ENCODE results near the gene MEX3B. TPM values are rescaled to one million over a fixed set of nuclear protein-coding genes. Genes with fewer than 3 reads are reported as not detected.

Gene MEX3B
- total RNA-seq, 1 experiment from 2014 or later: 8.5 TPM

DNA sequence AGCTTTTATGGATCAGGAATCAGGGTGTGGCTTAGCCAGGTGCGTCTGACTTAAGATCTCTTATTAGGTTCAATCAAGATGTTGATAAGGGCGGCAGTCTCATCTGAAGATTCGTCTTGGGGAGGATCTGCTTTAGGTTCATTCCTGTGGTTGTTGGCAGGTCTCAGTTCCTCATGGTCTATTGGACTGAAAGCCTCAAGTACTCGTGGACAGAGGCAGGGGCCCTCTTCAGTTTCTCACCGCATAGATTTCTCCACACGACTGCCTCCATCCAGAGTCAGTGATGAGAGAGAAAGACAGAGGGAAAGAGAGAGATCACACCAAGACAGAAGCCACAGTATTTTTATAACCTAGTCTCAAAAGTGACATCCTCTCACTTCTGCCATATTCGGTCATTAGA is 9.4 kb downstream of the MEX3B start:
- POLR2A ChIA-PET: no interaction called here
- Histone ChIP-seq H3K27me3 (ENCODE audit: control insufficient read depth, insufficient read depth, low read length) (no peaks in the 10 kb centered on the region; the same call in 1 of the 2 replicates), H3K27ac (ENCODE audit: low read length) (no peak overlapping the region), H3K4me3 (ENCODE audit: low read depth in 2 of 2, low read length in 2 of 2) (no peak overlapping the region), H3K9me3 (ENCODE audit: control insufficient read depth, insufficient read depth, low read depth, low read length) (no peaks in the 10 kb centered on the region), H3K36me3 (ENCODE audit: control insufficient read depth, insufficient read depth, low read length) (no peaks in the 10 kb centered on the region), H3K4me1 (ENCODE audit: control insufficient read depth, insufficient read depth, low read length) (peaks cover 3% of the 10 kb centered on the region; the same call in 1 of the 2 replicates)
- no TSS peak for BruUV-seq (replicated peaks)
- in situ Hi-C loops (cut with HindIII; ENCODE audit: low pct_unique_long_range_greater_than_20kb, low sequenced_read_pairs) (no loop called here), intact Hi-C loops (cut with micrococcal nuclease; ENCODE audit: unreplicated experiment) (no loop called here)
- no peak for DNase-seq (ENCODE audit: low read depth, low spot score)
- CTCF ChIA-PET: no interaction called here
- TF ChIP-seq TCF7L2 (IDR thresholded peaks at IDR 0.05; ENCODE audit: low read depth, low read length) (no peak), POLR2AphosphoS5 (IDR thresholded peaks at IDR 0.05; ENCODE audit: low read depth, low read length) (no peak), SIN3A (IDR thresholded peaks at IDR 0.05; ENCODE audit: borderline replicate concordance, insufficient read depth, low read depth, low read length) (no peak)
- TF ChIP-seq, protein P1, sequence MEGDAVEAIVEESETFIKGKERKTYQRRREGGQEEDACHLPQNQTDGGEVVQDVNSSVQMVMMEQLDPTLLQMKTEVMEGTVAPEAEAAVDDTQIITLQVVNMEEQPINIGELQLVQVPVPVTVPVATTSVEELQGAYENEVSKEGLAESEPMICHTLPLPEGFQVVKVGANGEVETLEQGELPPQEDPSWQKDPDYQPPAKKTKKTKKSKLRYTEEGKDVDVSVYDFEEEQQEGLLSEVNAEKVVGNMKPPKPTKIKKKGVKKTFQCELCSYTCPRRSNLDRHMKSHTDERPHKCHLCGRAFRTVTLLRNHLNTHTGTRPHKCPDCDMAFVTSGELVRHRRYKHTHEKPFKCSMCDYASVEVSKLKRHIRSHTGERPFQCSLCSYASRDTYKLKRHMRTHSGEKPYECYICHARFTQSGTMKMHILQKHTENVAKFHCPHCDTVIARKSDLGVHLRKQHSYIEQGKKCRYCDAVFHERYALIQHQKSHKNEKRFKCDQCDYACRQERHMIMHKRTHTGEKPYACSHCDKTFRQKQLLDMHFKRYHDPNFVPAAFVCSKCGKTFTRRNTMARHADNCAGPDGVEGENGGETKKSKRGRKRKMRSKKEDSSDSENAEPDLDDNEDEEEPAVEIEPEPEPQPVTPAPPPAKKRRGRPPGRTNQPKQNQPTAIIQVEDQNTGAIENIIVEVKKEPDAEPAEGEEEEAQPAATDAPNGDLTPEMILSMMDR (IDR thresholded peaks at IDR 0.05): no peak
- TF ChIP-seq, protein P2, sequence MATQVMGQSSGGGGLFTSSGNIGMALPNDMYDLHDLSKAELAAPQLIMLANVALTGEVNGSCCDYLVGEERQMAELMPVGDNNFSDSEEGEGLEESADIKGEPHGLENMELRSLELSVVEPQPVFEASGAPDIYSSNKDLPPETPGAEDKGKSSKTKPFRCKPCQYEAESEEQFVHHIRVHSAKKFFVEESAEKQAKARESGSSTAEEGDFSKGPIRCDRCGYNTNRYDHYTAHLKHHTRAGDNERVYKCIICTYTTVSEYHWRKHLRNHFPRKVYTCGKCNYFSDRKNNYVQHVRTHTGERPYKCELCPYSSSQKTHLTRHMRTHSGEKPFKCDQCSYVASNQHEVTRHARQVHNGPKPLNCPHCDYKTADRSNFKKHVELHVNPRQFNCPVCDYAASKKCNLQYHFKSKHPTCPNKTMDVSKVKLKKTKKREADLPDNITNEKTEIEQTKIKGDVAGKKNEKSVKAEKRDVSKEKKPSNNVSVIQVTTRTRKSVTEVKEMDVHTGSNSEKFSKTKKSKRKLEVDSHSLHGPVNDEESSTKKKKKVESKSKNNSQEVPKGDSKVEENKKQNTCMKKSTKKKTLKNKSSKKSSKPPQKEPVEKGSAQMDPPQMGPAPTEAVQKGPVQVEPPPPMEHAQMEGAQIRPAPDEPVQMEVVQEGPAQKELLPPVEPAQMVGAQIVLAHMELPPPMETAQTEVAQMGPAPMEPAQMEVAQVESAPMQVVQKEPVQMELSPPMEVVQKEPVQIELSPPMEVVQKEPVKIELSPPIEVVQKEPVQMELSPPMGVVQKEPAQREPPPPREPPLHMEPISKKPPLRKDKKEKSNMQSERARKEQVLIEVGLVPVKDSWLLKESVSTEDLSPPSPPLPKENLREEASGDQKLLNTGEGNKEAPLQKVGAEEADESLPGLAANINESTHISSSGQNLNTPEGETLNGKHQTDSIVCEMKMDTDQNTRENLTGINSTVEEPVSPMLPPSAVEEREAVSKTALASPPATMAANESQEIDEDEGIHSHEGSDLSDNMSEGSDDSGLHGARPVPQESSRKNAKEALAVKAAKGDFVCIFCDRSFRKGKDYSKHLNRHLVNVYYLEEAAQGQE (IDR thresholded peaks at IDR 0.05; ENCODE audit: insufficient read depth in 1 of 2, low read depth in 2 of 2, low read length in 1 of 2): no peak
- no peak for ATAC-seq

- no peak overlapping the region for H3K27ac ChIP-seq (ENCODE audit: low read length)
- CTCF ChIA-PET: no interaction called here
- no peaks in the 10 kb centered on the region for H3K4me1 ChIP-seq (ENCODE audit: control insufficient read depth, insufficient read depth, low read length)
- intact Hi-C loops (cut with micrococcal nuclease; ENCODE audit: unreplicated experiment): no loop called here
- no peaks in the 10 kb centered on the region for H3K36me3 ChIP-seq (ENCODE audit: control insufficient read depth, insufficient read depth, low read length)
- no peaks in the 10 kb centered on the region for H3K9me3 ChIP-seq (ENCODE audit: control insufficient read depth, insufficient read depth, low read depth, low read length)
- no peak for DNase-seq (ENCODE audit: low read depth, low spot score)
- in situ Hi-C loops (cut with HindIII; ENCODE audit: low pct_unique_long_range_greater_than_20kb, low sequenced_read_pairs): no loop called here
- no peak overlapping the region for H3K4me3 ChIP-seq (ENCODE audit: low read depth in 2 of 2, low read length in 2 of 2)
- POLR2A ChIA-PET: no interaction called here
- TF ChIP-seq, protein P2 (IDR thresholded peaks at IDR 0.05; ENCODE audit: insufficient read depth in 1 of 2, low read depth in 2 of 2, low read length in 1 of 2): no peak
- TF ChIP-seq POLR2AphosphoS5 (IDR thresholded peaks at IDR 0.05; ENCODE audit: low read depth, low read length) (no peak), SIN3A (IDR thresholded peaks at IDR 0.05; ENCODE audit: borderline replicate concordance, insufficient read depth, low read depth, low read length) (no peak), TCF7L2 (IDR thresholded peaks at IDR 0.05; ENCODE audit: low read depth, low read length) (no peak)
- TF ChIP-seq, protein P1 (IDR thresholded peaks at IDR 0.05): no peak
- no peaks in the 10 kb centered on the region; the same call in 1 of the 2 replicates for H3K27me3 ChIP-seq (ENCODE audit: control insufficient read depth, insufficient read depth, low read length)
- no peak for ATAC-seq
- BruUV-seq (replicated peaks): no TSS peak
Observed at GRCh38 chr15:82031871-82032270, 13.9 kb downstream of the MEX3B start.

Measured in Panc1 (cell line).